Stimulated activated CD8-positive, alpha-beta memory T cell treated with anti-CD3 and anti-CD28 coated beads, Interleukin-12 subunit alpha, Interleukin-12 subunit beta, amount 100 ng/mL, for 24 hours (primary cell): Measurements from ENCODE around the gene SOAT1.
"Not testable (repeated sequence)": the region's sequence is repeated elsewhere in the genome, so short reads cannot be mapped to it uniquely, and the experiment has no call there.

Experiments
- DNase-seq: peaks from one replicate; pipeline ENCODE4 v3.0.0-alpha.2; 2020; ENCODE audit errors: extremely low read depth

Gene SOAT1

DNA sequence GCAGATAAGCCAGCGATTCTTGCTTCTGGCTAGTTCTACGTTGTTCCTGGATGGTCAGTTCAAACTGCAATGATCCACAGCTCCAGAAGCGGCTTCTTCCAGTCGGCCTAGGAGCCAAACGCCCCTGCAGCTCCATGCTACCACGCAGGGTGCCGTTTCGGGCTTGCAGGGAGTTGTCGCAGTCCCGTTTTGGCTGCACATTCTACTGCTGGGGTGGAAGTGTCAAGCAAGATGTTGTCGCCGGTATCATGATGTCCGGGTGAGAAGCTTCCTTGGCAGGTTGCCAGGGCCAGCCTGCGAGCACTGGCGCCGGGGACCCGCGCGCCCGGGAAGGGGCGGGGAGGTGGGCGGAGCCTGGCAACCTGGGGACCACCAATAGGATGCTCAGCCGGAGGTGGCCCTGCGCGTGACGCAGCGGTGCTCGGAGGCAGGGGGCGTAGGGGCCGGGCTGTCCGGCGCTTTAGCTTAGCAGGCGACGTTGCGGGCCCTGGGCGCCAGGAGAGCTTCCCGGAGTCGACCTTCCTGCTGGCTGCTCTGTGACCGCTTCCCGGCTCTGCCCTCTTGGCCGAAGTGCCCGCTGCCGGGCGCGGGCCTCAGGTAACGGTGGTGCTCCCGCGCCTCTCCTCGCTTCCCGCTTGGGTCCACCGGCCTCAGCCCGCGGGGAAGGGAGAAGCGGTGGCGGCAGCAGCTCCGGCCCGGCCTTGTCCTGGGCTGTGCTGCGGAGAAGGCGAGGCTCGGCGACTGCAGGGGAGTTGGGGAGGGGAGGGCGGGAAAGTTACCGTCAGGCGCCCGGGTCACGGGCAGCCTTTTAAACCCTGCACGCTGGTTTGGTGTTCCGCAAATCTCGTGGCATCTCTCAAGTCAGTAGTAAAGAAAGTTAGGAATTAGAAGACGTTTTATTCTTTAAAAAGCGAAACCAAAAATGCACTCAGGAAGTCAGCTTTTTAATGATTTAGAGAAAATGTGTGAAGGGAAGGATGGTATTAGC is at the start of gene SOAT1:
Gene SOAT1, plus strand, starts transcription at position 458 of the 988 bp plus-strand sequence. CDS start 8,888 bp downstream, outside the sequence.
- peak; percentile 87 for DNase-seq

DNA sequence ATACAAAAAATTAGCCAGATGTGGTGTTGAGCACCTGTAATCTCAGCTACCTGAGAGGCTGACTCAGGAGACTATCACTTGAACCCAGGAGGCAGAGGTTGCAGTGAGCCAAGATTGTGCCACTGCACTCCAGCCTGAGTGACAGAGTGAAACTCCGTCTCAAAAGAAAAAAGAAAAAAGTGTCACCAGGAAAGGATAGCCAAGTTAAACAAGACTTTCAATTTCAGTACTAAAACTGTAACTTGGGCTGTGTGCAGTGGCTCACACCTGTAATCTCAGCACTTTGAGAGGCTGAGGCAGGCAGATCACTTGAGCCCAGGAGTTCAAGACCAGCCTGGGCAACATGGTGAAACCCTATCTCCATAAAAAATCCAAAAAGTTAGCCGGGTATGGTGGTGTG is 48.2 kb upstream of the SOAT1 start:
- DNase-seq = not testable (repeated sequence)

DNA sequence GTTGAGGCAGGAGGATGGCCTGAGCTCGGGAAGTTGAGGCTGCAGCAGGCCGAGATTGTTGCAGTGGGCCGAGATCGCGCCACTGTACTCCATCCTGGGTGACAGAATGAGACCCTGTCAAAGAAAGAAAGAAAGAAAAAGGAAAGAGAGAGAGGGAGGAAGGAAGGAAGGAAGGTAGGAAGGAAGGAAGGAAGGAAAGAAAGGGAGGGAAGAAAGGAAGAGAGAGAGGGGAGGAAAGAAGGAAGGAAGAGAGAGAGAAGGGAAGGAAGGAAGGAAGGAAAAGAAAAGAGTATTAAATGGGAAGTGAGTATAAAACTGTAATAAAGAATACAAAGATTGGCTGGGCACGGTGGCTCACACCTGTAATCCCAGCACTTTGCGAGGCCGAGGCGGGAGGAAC is 45.7 kb upstream of the SOAT1 start:
- no peak for DNase-seq

DNA sequence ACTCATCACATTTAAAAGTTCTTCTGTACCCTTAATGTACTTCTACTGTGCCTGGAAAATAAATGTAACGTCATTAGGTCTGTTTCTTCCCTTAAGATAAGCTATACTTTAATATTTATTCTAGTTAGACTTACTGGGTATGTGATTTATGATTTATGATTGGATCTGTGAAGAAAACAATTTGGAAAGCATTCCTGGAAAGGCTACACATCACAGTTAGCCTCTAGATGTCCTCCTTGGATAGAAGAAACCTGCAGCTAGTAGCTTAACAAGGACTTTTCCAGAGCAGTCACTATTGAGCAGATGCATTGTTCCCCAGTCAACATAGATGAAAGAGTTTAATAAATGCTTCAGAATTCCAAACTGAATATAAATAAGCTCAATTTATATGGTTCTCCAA is 41.9 kb upstream of the SOAT1 start:
- DNase-seq = no peak

DNA sequence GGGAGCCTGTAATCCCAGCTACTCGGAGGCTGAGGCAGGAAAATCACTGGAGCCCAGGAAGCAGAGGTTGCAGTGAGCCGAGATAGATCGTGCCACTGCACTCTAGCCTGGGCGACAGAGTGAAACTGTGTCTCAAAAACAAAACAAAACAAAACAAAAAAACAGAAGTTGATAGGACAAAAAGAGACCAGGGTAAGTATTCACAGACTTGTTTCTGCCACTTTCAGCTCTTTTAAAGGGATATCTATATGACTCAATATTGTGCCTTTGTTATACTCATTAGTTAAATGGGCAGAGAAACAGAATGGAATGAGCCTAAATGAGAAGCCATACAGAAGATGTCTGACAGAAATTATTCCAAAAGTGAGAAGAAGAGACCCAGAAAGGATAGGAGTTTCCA is 41.0 kb upstream of the SOAT1 start:
- DNase-seq = no peak

DNA sequence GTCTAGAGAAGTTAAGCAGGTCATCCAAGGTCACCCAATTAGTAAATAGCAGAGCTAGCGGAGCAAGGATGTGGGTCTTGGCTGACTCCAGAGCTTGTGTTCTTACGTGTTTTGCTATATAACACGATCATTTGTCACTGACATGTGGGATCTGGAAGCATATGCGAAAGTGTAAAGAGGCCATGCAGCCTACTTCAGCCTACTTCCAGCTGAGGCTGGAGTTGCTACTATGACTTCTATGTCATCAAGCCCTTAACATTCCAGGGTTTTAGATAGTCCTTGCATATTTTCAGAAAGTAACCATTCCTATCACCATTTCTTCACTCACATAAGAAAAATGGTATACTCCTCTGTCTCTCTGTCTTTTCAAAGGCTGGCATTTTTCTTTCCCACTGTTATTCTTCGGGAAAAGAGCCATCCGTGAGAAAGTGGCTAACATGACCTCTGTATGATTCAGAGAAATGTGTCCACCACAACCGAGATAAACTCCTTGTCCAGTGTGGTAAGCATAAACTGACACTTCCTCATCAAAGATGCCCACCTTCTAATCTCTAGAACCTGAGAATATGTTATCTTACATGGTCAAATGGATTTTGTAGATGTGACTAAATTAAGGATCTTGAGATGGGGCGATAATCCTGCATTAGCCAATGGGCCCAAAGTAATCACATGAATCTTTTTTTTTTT is 40.2 kb upstream of the SOAT1 start:
- no peak for DNase-seq

DNA sequence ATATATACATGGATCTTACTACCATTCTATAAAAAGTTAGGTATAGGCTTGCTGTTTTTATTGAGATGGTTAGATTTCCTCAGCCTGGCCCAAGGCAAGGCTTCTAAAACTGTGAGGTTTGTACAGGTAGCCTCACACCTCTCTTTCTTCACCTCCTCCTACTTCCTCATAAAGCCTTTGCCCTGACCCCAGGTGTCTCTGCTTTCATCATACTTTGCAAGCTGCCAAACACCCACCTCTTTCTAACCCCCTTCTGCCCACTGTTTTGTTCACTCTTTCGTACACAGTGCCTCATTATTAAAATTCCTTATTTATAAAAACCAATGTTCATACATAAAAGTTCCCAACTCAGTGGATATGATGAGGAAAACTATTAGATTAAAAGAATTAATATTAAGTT is 31.4 kb upstream of the SOAT1 start:
- no peak for DNase-seq

DNA sequence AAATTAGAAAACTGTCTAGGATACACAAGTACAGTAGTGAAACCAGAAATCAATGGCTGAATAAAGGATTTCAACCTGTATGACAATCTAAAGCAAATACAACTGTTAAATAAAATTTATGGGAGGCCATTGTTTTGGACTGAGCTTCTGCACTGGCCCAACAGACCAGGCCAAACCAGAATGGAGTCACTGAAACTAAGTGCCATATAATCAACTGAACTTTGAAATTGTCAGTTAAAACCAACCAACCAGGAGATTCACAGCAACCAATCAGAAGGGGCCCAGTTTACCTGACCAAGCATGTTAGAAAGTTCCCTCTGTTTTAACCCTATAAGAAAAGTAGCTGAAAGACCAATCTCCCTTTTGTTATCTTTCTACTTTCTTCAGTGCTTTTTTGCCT is 30.5 kb upstream of the SOAT1 start:
- no peak for DNase-seq

DNA sequence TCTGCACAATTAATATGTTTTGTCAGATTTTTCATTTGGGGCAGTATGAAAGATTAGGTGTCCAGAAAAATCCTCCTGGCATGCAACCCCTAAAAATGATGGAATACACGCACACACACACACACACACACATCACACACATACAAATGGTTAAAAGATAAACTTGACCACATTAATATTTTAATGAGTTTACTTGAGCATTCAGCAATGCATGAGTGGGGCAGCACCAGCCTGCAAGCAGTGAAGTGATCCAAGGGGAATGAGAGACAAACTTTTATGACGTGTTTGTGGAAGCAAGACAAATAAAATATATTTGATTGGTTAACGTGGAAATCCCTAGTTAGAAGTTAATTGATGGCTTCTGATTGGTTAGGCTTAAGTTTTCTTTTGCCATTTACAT is 29.1 kb upstream of the SOAT1 start:
- DNase-seq = no peak

DNA sequence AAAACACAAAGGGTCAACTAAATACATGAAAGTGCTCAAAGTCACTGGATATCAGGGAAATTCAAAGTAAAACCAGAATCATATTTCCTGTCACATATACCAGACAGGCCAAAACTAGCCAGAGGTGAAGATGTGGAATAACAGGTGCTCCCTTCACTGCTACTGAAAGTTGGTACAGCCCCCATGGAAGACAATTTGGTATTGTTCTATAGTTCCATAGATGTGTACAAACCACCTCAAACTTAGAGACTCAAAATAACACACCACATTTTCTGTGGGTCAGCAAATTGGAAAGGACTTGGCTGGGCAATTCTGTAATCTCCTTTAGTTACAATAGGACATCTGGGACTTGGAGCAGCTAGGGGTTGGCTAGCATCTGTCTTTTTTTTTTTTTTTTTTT is 24.5 kb upstream of the SOAT1 start:
- no peak for DNase-seq

DNA sequence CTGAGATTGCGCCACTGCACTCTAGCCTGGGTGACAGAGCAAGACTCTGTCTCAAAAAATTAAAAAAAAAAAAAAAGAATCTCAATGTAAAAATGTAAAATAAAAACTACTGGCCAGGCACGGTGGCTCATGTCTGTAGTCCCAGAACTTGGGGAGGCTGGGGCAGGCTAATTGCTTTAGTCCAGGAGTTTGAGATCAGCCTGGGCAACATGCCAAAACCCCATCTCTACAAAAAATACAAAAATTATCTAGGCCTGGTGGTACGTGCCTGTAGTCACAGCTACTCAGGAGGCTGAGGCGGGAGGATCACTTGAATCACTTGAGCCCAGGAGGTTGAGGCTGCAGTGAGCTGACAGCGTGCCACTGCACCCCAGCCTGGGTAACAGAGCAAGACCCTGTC is 19.2 kb upstream of the SOAT1 start:
- DNase-seq = not testable (repeated sequence)

DNA sequence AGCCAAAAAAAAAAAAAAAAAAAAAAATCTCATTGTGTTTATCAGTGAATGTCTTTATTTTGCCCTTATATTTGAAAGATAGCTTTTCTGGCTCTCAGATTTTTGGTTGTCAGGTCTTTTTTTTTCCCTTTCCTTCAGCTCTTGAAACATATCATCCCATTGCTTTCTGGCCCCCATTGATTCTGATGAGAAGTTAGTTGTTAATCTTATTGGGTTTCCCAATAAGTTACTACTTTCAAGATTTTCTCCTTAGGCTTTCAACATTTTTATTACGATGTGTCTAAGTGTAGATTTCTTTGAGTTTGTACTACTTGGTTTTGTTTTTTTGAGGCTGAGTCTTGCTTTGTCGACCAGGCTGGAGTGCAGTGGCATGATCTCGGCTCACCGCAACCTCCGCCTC is 14.7 kb upstream of the SOAT1 start:
- DNase-seq = no peak

DNA sequence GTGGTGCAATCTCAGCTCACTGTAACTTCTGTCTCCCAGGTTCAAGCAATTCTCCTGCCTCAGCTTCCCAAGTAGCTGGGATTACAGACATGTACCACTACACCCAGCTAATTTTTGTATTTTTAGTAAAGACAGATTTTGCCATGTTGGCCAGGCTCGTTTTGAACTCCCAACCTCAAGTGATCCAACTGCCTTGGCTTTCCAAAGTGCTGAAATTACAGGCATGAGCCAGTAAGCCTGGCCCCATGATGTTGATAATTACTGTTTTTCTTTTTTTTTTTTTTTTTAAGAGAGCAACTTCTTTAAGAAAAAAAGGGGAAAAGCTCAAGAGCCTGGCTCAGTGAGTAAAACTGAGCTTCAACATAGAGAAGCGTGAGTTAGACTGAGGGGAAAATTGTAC is 9.6 kb upstream of the SOAT1 start:
- DNase-seq = no peak

DNA sequence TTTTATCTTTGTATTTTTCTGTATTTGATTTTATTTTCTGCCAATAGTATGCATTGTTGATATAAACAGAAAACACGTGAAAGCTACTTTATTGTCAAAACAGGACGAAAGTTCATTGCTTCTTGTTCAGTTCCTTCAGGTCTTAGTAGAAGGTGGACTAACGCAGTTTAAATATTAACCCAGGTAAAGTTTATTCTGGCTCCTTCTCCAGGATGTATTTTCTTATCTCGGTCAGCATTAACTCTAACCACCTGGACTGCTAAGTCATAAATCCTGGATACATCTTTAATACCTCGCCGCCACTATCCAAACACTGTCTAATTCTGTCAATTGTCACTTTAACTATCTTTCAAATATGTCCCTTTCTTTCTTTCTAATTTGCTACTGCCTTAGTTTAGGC is 5.7 kb upstream of the SOAT1 start:
- DNase-seq = no peak

DNA sequence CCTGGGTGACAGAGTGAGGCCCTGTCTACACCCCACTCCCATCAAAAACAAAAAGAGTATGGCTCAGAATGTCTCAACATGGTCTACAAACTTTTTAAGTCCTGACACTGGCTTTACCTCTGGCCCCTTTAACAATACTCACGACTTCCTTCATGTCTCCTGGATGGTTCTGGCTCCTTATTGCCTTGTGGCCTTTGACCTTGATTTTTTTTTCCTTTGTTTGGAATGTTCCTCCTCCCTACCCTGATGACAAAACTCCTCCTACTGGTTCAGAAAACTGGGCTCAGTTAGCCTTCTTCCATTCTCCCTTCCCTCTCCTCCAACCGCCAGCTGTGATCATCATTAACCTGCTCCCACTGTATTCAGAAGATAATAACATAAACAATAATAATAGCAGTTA is 4.6 kb upstream of the SOAT1 start:
- no peak for DNase-seq

DNA sequence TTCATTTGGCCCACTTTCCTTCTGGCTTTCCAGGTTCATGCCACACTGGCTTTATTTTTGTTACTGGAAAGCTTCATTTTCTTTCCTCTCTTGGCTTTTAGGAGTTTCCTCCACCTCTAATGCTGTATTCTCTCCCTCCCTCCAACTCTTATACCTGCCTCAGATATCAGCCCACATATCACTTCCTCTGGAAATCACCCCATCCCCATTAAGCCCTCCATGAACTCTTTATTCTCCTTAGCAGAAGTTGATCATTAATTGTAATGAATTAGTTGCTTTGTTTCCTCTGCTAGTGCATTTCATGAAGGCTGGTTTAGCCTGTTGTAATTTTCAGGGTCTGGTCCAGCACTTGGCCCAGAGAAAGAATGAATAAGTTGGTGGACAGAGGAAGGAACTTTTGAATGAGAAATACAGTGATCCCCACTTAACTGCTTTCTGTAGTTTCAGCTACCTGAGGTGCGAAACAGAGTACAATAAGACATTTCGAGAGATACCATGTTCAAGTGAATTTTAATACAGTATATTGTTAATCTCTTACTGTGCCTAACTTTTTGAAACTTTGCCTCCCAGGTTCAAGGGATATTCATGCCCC is 1.7 kb downstream of the SOAT1 start:
- no peak for DNase-seq

DNA sequence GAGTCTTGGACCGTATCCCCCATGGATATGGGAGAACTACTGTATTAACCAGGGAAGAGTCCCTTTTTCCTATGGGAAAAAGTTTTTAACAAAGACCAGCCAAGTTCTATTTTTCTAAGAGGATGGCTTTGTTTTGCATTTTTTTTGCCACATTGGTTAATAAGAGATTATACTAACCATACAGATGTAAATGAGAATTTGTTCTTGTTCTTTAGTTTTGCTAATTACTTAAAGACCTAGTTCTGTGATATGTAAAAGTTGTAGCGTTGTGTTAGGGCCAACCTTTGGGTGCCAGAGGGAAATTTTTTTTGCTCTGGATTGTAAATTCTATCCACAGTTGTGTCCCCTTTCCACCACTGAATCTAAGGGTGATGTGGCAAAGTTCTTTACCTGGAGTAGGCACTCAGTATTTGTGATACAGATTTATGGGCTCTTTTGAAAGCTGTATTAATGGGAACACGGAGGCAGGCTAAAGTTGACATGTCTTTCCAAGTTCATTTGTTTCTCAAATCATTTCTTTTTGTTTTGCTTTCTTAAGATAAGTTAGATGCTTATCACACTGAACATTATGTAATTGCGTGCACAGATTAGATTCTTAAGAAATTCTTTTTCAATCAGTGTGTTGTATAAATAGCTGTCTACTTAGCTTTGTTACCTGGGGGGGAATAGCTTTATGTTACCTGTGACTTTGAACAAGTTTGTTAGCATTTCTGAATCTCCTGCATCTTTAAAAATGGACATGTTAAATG is 2.9 kb downstream of the SOAT1 start:
- no peak for DNase-seq

DNA sequence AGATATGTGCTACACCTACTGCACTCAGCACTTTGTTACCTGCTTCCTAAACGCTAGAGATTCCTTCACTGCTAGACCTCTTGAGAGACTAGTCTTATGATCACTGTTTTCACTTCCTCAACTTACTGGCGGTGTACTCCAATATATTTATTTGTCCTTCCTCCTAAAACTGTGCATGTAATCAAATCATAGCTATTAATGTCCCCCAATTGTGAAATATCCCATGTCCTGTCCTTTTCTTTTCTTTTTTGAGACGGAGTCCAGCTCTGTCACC is 3.4 kb downstream of the SOAT1 start:
- no peak for DNase-seq

DNA sequence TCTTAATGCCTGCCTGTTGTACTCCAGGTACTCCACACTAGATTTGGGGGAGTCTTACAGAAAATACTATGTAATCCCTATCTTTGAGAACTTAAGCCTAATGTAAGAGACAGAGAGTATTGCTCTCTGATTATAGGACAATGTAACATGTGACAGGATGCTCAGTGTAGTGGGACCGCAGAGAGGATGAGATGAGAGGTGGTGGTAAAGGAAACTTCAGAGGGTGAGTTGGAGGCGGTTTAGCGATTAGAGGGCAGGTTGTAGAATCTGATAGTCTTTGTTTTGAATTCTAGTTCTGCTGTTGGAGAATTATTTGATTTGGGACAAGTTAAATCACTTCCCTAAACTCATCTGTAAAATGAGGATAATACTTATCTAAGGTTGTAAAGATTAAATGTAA is 5.4 kb downstream of the SOAT1 start:
- no peak for DNase-seq

DNA sequence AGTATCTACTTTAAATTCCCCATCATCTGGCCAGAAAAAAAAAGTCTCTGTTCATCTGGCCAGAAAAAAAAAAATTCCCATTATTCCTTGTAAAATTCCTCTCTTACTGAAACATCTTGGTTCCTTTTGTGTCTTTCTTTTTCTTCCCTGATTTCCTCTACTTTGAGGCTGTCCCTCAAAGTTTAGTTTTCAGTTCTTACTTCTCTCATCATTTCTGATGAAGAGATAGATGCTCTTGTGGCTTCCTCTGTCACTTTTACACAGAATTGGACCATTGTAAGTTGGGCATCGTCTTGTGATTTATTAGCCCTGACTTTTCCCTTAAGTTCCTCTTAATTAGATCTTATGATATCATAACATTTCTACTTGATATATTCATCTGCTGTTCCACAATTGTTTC is 6.5 kb downstream of the SOAT1 start:
- no peak for DNase-seq

DNA sequence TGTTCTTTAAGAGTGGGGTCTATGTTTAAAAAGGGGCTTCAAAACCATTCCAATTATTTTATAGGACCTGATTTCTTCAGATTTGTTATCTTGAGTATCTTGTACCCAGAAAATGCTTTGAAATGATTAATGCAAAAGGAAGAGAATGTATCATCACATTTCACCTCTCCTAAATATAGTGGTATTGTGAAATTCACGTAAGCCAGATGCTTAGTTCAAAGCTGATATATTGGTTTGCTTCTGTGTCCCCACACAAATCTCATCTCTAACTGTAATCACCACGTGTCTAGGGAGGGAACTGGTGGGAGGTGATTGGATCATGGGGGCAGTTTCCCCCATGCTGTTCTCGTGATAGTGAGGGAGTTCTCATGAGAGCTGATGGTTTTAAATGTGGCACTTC is 8.5 kb downstream of the SOAT1 start:
- DNase-seq = no peak

DNA sequence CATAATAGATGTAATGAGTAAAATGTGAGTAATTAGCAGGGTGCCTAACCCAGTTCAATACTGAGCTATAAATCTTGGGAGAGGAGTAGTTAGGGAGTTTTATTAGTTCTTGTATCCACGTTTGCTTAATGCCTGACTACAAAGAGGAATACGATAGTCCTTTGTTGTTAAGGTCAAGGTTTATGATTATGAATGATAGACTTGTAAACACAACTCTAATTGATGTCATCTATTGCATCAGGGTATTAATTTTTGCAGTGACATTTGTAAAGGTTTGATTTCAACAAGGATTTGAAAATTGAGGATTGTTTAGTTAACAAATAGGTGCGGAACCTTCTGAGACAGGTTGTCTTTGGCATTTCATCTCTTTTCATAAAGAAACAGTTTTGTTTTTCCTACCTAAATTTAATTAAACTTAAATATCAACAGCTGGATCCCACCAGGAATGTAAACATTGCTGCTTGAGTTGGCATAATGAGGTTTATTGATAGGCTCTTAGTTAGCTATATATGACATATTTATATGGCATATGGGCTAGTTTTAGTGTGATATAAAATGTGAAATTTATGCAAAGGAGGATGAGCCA is 9.7 kb downstream of the SOAT1 start:
- DNase-seq = no peak
